A549 (cell line): ENCODE measurements around the gene TMEM213. TPM values are rescaled to one million over a fixed set of nuclear protein-coding genes. Genes with fewer than 3 reads are reported as not detected.

Experiments used
- ATAC-seq, 2 experiments: fragments of 200-7000 bp in 1 of 2; fragments of >200 bp in 1 of 2; cut with Nextera tagmentation in 1 of 2; cut with Tn5 transposase in 1 of 2; 3 replicates each; pipeline versions ENCODE4 v1.8.0 to v1.9.1; 2018 to 2020; ENCODE audit warnings: mild to moderate bottlenecking in 1 of 2, moderate library complexity in 1 of 2
- CTCF ChIA-PET: fragments of 300-600 bp; sonication (Branson Sonifier 250); formaldehyde crosslinking; extraction: SDS; loops from one replicate; lab custom pipeline; 2021; ENCODE audit warnings: antibody characterized with exemption, inconsistent platforms; lab: Yijun Ruan, JAX
- POLR2A ChIA-PET: fragments of 350-600 bp; formaldehyde crosslinking; extraction: SDS; loops from one replicate; lab custom pipeline; 2021; ENCODE audit warnings: antibody characterized with exemption, inconsistent platforms; lab: Yijun Ruan, JAX
- DNase-seq, 2 experiments: peaks; one replicate each; pipeline versions ENCODE4 v3.0.0 to v3.0.0-alpha.2; 2011 to 2016; ENCODE audit warnings: low read depth in 1 of 2, low spot score in 1 of 2
- FAIRE-seq: peaks from 2 replicates; lab custom pipeline; 2011; peaks lifted over from hg19 to GRCh38; lab: Jason Lieb, UNC
- H3K27ac ChIP-seq, 2 experiments: fragments of >200 bp; sonication (Bioruptor Twin); formaldehyde crosslinking; 3 replicates each; pipeline ENCODE4 v1.5.1; 2016 to 2017
- H3K4me1 ChIP-seq: fragments of >200 bp; sonication (Bioruptor Twin); formaldehyde crosslinking; 3 replicates; pipeline ENCODE4 v1.6.1; 2016
- H3K4me2 ChIP-seq: fragments of >200 bp; sonication (Bioruptor Twin); formaldehyde crosslinking; 3 replicates; pipeline ENCODE4 v1.6.1; 2016
- H3K4me3 ChIP-seq: fragments of >200 bp; sonication (Bioruptor Twin); formaldehyde crosslinking; 3 replicates; pipeline ENCODE4 v1.5.1; 2016
- H3K9me3 ChIP-seq: fragments of >200 bp; sonication (Bioruptor Twin); formaldehyde crosslinking; 3 replicates; pipeline ENCODE4 v1.6.1; 2016
- CBX2 ChIP-seq: fragments of 200-600 bp; sonication (generic); IDR thresholded peaks from 2 replicates; pipeline ENCODE4 v1.6.1; 2016; ENCODE audit warnings: low read depth, mild to moderate bottlenecking, borderline replicate concordance
- CEBPB ChIP-seq, 2 experiments: fragments of >200 bp in 1 of 2; sonication (Bioruptor Twin) in 1 of 2; formaldehyde crosslinking in 1 of 2; IDR thresholded peaks; 2 replicates each; pipeline ENCODE4 v1.6.1; 2012 to 2016
- EHMT2 ChIP-seq: fragments of 200-600 bp; sonication (generic); IDR thresholded peaks from 2 replicates; pipeline ENCODE4 v1.6.1; 2016; ENCODE audit warnings: antibody characterized with exemption, low read depth, mild to moderate bottlenecking, moderate library complexity
- FOXS1 ChIP-seq: fragments of 250-450 bp; sonication (Bioruptor Pico); IDR thresholded peaks from 2 replicates; pipeline ENCODE4 v1.5.0; 2020; ENCODE audit warnings: mild to moderate bottlenecking, moderate library complexity
- HOXB13 ChIP-seq: fragments of 250-450 bp; sonication (Bioruptor Pico); IDR thresholded peaks from 2 replicates; pipeline ENCODE4 v1.5.0; 2020; ENCODE audit warnings: low read depth, mild to moderate bottlenecking, moderate library complexity
- HOXB5 ChIP-seq: fragments of 250-450 bp; sonication (Bioruptor Pico); IDR thresholded peaks from 2 replicates; pipeline ENCODE4 v1.5.0; 2020; ENCODE audit warnings: mild to moderate bottlenecking, moderate library complexity
- JUNB ChIP-seq: fragments of >200 bp; sonication (Bioruptor Twin); formaldehyde crosslinking; IDR thresholded peaks from 2 replicates; pipeline ENCODE4 v1.6.1; 2016
- KDM5A ChIP-seq: fragments of 200-600 bp; sonication (generic); IDR thresholded peaks from 2 replicates; pipeline ENCODE4 v1.6.1; 2016; ENCODE audit warnings: antibody characterized with exemption, mild to moderate bottlenecking
- MYC ChIP-seq: IDR thresholded peaks from 2 replicates; pipeline ENCODE4 v1.6.1; 2012; ENCODE audit warnings: mild to moderate bottlenecking, inconsistent platforms, low read length, improper control_type of control experiment, borderline replicate concordance
- POLR2A ChIP-seq: IDR thresholded peaks from 2 replicates; pipeline ENCODE4 v1.6.1; 2012; ENCODE audit warnings: mild to moderate bottlenecking, low read length
- RCOR1 ChIP-seq: fragments of 150-350 bp; IDR thresholded peaks from 2 replicates; pipeline ENCODE4 v1.6.1; 2014; ENCODE audit warnings: antibody characterized with exemption, low read length, low read depth
- RFX5 ChIP-seq: fragments of 450-650 bp; IDR thresholded peaks from 2 replicates; pipeline ENCODE4 v1.7.1; 2014; ENCODE audit warnings: antibody characterized with exemption, mild to moderate bottlenecking, moderate library complexity
- RNF2 ChIP-seq: fragments of 200-600 bp; sonication (generic); IDR thresholded peaks from 2 replicates; pipeline ENCODE4 v1.6.1; 2016; ENCODE audit warnings: low read depth, mild to moderate bottlenecking, antibody characterized with exemption, moderate library complexity, borderline replicate concordance
- ZSCAN20 ChIP-seq: fragments of 250-450 bp; sonication (Bioruptor Pico); IDR thresholded peaks from 2 replicates; pipeline ENCODE4 v1.8.0; 2022; ENCODE audit warnings: mild to moderate bottlenecking, moderate library complexity
- WGBS: methylation state at CpG from one replicate; pipeline ENCODE4 v1.1.6; 2017; ENCODE audit errors: missing lambda C conversion rate; 5-methylcytosine and 5-hydroxymethylcytosine counted together
- polyA plus RNA-seq, 4 experiments: library from polyadenylated mRNA; depleted of rRNA in 3 of 4; stranded (reverse); fragments of >200 nt; fragmentation: RNase III in 1 of 4; extraction: RNeasy Plus Mini Kit Qiagen cat#74134 plus additional on column Dnase treatment in 1 of 4; gene quantifications; 2 replicates in 3 of 4; 3 replicates in 1 of 4; pipeline ENCODE4 v1.2.3, GENCODE V29; 2011 to 2017
- TF ChIP-seq, protein P1 (sequence below): fragments of 200-600 bp; sonication (generic); IDR thresholded peaks from 2 replicates; pipeline ENCODE4 v1.6.1; 2016; ENCODE audit warnings: antibody characterized with exemption, mild to moderate bottlenecking, moderate library complexity
- TF ChIP-seq, protein P2 (sequence below): fragments of >200 bp; sonication (Bioruptor Twin); formaldehyde crosslinking; IDR thresholded peaks from 3 replicates; pipeline ENCODE4 v1.6.1; 2016
- TF ChIP-seq, protein P3 (sequence below): IDR thresholded peaks from 2 replicates; pipeline ENCODE4 v1.6.1; 2012

The TMEM213 gene
- polyA plus RNA-seq, 2 of the 4 experiments (the other 2 are of a cell fraction), result not detected

DNA sequence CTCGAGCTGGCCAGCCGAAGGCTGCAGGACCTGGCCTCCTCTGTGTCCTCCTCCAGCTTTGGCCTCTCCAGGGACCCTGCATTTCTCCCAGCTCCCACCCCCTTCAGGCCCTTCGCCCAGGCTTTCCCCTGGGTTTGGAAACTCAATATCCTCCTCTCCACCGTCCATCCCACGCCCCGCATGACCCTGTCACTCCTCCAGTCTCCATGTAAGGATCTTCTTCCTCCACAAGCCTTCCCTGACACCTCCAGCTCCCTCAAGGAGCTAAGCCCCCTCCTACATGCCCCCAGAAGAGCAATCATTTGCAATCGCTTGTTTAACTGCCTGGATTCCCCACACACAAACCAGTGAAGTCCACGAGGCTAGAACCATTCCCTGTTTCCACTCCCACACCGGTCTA is 24.6 kb upstream of the TMEM213 start (continued):
- TF ChIP-seq, protein P1, sequence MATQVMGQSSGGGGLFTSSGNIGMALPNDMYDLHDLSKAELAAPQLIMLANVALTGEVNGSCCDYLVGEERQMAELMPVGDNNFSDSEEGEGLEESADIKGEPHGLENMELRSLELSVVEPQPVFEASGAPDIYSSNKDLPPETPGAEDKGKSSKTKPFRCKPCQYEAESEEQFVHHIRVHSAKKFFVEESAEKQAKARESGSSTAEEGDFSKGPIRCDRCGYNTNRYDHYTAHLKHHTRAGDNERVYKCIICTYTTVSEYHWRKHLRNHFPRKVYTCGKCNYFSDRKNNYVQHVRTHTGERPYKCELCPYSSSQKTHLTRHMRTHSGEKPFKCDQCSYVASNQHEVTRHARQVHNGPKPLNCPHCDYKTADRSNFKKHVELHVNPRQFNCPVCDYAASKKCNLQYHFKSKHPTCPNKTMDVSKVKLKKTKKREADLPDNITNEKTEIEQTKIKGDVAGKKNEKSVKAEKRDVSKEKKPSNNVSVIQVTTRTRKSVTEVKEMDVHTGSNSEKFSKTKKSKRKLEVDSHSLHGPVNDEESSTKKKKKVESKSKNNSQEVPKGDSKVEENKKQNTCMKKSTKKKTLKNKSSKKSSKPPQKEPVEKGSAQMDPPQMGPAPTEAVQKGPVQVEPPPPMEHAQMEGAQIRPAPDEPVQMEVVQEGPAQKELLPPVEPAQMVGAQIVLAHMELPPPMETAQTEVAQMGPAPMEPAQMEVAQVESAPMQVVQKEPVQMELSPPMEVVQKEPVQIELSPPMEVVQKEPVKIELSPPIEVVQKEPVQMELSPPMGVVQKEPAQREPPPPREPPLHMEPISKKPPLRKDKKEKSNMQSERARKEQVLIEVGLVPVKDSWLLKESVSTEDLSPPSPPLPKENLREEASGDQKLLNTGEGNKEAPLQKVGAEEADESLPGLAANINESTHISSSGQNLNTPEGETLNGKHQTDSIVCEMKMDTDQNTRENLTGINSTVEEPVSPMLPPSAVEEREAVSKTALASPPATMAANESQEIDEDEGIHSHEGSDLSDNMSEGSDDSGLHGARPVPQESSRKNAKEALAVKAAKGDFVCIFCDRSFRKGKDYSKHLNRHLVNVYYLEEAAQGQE, result no peak
- no peak for TF ChIP-seq RFX5

DNA sequence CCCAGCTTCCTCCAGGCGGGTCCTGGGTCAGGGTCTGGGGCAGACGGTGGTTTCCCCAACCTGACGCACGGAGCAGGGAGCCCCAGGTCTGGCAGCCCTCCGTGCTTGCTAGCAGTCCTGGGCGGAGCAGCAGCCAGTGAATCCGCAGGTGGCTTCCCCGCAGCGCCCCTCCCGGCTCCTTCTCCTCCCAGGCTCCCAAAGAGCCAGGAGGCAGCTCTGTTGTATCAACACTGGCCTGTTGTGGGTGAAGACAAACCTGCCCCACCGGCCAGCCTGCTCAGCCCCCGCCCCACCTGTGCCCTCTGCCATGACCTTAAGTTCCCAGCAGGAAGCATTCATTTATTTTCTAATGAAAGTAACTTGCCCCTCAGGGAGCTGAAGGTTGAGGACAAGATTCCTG is 24.0 kb upstream of the TMEM213 start:
- TF ChIP-seq ZSCAN20 (CRISPR knock-in tag) (no peak), CEBPB (IDR thresholded peaks at IDR 0.05) (no peak), KDM5A (no peak), FOXS1 (no peak), HOXB13 (CRISPR knock-in tag) (no peak), RNF2 (no peak), RCOR1 (no peak), HOXB5 (CRISPR knock-in tag) (no peak), JUNB (no peak), POLR2A (no peak), CBX2 (no peak), MYC (no peak), EHMT2 (no peak)
- TF ChIP-seq, protein P1, result no peak
- TF ChIP-seq, protein P2, sequence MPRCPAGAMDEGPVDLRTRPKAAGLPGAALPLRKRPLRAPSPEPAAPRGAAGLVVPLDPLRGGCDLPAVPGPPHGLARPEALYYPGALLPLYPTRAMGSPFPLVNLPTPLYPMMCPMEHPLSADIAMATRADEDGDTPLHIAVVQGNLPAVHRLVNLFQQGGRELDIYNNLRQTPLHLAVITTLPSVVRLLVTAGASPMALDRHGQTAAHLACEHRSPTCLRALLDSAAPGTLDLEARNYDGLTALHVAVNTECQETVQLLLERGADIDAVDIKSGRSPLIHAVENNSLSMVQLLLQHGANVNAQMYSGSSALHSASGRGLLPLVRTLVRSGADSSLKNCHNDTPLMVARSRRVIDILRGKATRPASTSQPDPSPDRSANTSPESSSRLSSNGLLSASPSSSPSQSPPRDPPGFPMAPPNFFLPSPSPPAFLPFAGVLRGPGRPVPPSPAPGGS, result no peak
- TF ChIP-seq, protein P3, sequence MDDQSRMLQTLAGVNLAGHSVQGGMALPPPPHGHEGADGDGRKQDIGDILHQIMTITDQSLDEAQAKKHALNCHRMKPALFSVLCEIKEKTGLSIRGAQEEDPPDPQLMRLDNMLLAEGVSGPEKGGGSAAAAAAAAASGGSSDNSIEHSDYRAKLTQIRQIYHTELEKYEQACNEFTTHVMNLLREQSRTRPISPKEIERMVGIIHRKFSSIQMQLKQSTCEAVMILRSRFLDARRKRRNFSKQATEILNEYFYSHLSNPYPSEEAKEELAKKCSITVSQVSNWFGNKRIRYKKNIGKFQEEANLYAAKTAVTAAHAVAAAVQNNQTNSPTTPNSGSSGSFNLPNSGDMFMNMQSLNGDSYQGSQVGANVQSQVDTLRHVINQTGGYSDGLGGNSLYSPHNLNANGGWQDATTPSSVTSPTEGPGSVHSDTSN, result no peak
- Histone ChIP-seq H3K4me3 (no peak overlapping the region), H3K27ac (no peak overlapping the region), H3K4me1 (no peaks in the 10 kb centered on the region), H3K4me2 (no peak overlapping the region), H3K9me3 (no peaks in the 10 kb centered on the region)
- FAIRE-seq (no peak), DNase-seq (no peak), ATAC-seq (no peak)
- ChIA-PET CTCF (interaction anchor here (1.2 to 1.3 kb wide), 2 partner anchors 9 to 35 kb away, joined by 3 read pairs; no protein-coding TSS in a partner anchor), POLR2A (no interaction called here)
- 43% methylated on average over 11 of the region's 12 CpGs for WGBS
